NCI-H345 treated with DMSO at 0.1 percent for 48 hours (cell line): ENCODE measurements around the gene D2HGDH.
"Not testable (repeated sequence)": the region's sequence is repeated elsewhere in the genome, so short reads cannot be mapped to it uniquely, and the experiment has no call there.

ENCODE experiments used
- DNase-seq: peaks from one replicate; lab custom pipeline; 2025; ENCODE audit not compliant: unreplicated experiment; lab: John Stamatoyannopoulos, UW

D2HGDH gene

GRCh38 chr2:241724975-241725870 is 9.2 kb upstream of the D2HGDH start:
- no peak for DNase-seq

GRCh38 chr2:241726459-241726858 is 8.0 kb upstream of the D2HGDH start:
- no peak for DNase-seq

- no peak for DNase-seq
These were observed 6.4 kb upstream of the D2HGDH start for GRCh38 chr2:241728000-241728399.

GRCh38 chr2:241728627-241729026 is 5.8 kb upstream of the D2HGDH start:
- no peak for DNase-seq

GRCh38 chr2:241729868-241730267 is 4.6 kb upstream of the D2HGDH start:
- no peak for DNase-seq

- no peak for DNase-seq
These were observed 3.6 kb upstream of the D2HGDH start for GRCh38 chr2:241730671-241731293.

- DNase-seq: not testable (repeated sequence)
These were observed 1.8 kb upstream of the D2HGDH start for GRCh38 chr2:241732513-241733186.

- no peak for DNase-seq
These were observed 831 bp upstream of the D2HGDH start for GRCh38 chr2:241733391-241734207.

- DNase-seq: no peak
These were observed 293 bp upstream of the D2HGDH start for GRCh38 chr2:241734208-241734466.

GRCh38 chr2:241736111-241736510 is 1.7 kb downstream of the D2HGDH start:
- no peak for DNase-seq

- no peak for DNase-seq
These were observed 3.7 kb downstream of the D2HGDH start for GRCh38 chr2:241738040-241738686.

GRCh38 chr2:241739177-241739576 is 4.7 kb downstream of the D2HGDH start:
- no peak for DNase-seq

GRCh38 chr2:241739651-241740050 is 5.2 kb downstream of the D2HGDH start:
- DNase-seq: no peak

GRCh38 chr2:241741016-241741415 is 6.6 kb downstream of the D2HGDH start:
- no peak for DNase-seq

GRCh38 chr2:241742320-241742939 is 8.0 kb downstream of the D2HGDH start:
- no peak for DNase-seq

- not testable (repeated sequence) for DNase-seq
These were observed 8.6 kb downstream of the D2HGDH start for GRCh38 chr2:241743008-241743407.

- no peak for DNase-seq
These were observed 9.2 kb downstream of the D2HGDH start for GRCh38 chr2:241743620-241744019.

GRCh38 chr2:241744028-241744754 is 9.8 kb downstream of the D2HGDH start:
- no peak for DNase-seq

- no peak for DNase-seq
These were observed 10.8 kb downstream of the D2HGDH start for GRCh38 chr2:241745276-241745675.

- no peak for DNase-seq
These were observed 11.7 kb downstream of the D2HGDH start for GRCh38 chr2:241746084-241746483.
